ENCODE measurements around the gene EBI3.
"Not testable (repeated sequence)": the region's sequence is repeated elsewhere in the genome, so short reads cannot be mapped to it uniquely, and the experiment has no call there.

The EBI3 gene

GRCh38 chr19:4229179-4229931 is at the start of gene EBI3:
EBI3 (plus strand) TSS chr19:4229523; CDS start chr19:4229551, 28 bp downstream.
- DNase-seq = peak; percentile 44

DNA sequence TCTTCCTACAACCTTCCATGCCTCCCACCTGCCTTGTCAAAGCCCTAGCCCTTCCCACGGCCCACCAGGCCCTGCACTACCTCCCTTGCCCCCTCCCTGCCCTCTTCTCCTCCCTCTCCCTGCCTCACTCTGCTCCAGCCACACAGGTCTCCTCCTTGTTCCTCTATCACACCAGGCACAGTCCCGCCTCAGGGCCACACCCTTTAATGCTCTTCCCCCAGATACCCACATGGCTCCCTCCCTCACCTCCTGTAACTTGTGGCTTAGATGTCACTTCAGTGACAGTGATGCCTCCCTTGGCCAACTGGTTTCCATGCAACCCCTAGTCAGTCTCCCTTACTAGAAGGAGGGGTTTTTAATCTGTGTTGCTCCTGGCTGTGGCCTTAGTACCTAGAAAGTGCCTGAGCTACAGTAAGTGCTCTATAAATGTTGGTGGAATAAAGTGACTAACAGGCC is 48.2 kb upstream of the EBI3 start:
- no peak for DNase-seq

DNA sequence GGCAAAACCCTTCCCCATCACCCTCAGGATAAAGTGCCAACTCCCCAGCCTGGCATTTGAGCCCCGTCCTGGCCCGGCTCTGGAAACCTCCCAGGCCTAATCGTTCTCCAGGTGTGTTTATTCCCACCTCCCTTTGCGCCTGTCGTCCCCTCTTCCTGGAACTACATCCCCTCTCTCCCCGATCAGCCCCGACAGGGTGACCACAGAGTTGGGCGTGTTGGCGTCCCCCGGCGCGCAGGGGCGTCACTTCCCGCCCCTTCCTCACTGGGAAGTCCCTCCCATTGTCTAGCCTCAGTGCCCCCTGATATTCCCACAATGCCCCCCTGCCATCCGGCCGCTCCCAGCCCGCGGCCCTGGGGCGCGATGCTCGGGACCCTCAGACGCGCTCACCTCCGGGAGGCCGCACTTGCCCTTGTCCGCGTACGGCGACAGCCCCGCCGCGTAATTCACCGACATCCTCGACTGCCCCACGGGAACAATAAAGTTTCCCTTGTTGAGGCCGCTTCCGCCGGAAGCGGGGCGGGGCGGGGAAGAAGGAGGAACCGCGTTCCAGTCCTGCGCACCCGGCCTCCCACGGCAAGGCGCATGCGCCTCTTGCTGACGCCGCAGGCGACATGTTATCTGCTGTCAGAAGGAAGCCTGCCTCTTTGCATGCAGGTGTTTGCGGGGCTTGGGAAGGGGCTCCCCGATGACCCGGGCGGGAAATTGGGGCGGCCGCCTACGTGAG is 47.1 kb upstream of the EBI3 start, which contains the start of the genes ANKRD24 and SIRT6:
ANKRD24 (plus strand) TSS at position 606 of the 727 bp plus-strand sequence. CDS start 3,737 bp downstream, outside the sequence.
SIRT6 (minus strand) TSS at position 480 of the 727 bp plus-strand sequence; CDS start at position 456, 24 bp downstream.
- DNase-seq = peak; percentile 93

DNA sequence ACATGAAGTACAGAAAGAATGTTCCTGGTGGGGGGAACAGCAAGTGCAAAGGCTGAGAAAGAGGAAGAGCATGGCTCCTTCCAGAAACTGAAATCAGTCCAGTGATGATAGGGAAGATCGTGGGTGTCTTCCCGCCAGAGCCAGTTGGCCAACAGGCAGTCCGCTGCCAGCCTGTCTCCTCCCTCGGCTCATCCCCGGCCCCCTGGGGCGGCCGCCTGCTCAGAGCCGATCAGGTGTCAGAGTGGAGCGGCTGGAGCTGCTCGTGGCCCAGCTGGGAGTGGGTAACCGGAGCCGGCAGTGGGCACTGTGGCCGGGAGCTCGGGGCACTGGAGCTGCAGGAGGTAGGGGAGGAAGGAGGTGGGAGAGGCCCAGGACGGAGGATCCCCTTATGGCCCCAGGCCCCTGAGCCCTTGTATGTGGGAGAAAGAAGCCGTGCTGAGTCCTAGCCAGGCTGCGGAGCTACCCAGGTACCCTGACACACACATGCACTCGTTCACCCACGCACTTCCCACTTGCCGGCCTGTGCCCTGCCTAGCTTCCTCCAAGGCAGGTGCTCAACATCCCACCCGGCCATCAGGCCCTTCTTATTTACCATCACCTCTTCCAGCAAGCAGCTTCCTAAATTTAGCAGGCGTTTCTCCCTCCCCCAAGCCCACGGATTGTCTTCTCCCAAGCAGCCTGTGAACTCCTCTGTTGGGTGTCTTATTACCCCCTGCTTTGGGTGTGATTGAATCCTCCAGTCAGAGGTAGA is 45.2 kb upstream of the EBI3 start:
- no peak for DNase-seq

GRCh38 chr19:4184718-4185352 is 44.5 kb upstream of the EBI3 start:
- DNase-seq = no peak

GRCh38 chr19:4185413-4186086 is 43.8 kb upstream of the EBI3 start:
- no peak for DNase-seq

DNA sequence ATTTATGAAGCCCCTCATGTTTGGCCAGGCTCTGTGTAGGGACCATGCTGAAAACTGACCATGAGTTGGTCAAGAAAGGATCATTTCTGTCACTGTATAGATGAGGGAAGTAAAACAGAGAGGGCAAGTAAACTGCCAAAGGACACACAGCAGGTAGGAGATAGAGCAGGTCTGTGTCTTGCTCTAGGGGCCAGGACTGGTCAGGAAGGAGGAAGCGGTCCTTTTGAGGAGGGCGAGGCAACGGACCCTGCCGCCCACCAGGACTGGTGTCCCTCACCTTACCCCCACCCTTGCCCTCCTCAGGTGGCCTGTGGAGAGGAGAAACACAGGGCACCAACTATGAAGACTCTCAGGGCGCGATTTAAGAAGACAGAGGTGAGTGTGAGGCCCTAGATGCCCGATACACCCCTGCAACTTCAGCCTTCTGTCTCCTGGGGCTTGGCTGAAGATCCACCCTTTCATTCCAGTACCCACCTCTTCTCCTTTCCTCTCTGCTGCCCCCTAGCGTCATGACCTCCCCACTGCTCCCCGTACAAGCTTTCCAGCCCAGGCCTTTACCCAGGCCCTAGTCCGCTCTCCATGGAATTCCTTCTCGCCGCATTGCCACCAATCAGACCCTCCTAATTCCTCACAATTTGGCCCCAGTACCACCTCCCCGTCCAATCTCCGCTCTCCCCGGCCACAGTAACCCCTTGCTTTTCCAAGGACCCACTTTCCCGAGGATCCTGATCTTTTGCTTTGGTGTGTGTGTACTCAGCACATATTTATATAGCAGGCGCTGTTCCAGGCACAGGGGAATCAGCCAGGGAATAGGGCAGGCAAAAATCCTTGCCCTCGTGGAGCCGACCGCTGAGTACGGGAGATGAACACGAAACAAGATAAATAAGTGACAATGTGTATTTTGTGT is 43.0 kb upstream of the EBI3 start:
- peak; percentile 71 for DNase-seq

DNA sequence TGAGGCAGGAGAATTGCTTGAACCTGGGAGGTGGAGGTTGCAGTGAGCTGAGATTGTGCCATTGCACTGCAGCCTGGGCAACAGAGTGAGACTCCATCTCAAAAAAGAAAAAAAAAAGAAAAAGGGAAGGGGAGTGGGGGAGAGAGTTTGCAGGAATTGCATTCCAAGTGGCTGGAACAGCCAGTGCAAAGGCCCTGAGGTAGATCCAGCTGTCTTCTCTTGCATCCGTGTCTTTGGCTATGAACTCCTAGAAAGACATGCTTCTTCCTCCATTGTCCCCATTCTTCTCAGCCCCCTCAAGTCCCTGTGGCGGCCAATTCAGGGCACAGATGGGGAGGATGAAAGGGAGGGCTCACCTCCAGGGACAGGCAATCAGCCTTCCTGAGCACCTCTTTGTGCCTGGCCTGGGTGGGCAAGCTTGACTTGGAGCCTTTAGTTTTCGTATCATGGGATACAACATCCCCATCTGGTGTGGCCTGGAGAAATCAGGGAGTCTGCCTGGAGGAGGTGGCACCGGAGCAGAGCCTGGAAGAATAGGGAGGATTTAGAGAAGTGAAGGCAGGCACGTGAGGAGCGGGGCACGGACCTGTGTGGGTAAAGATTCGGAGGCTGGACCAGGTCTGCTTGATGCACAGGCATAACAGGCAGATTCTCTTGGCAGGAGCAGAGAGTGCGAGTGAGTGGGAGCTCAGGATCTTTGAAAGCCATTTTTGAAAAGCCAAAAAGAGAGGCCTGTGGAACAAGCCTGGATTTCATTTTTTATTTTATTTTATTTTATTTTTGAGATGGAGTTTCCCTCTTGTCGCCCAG is 41.8 kb upstream of the EBI3 start:
- no peak for DNase-seq

DNA sequence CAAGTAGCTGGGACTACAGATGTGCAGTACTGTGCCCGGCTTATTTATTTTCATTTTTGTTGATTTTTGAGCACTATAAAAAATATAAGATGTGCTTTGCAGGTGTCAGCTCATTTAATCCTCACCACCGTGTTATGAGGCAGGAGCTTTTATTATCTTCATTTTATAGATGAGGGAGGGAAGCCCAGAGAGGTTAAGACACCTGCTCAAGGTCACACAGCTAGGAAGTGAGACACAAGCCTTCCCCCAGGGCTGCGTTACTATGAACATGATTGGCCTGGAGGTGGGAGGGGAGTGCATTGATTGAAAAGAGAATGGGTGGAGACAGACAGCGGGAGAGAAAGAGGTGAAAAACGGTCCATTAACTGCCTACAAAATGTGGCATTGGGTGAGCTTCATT is 39.7 kb upstream of the EBI3 start:
- DNase-seq = no peak

DNA sequence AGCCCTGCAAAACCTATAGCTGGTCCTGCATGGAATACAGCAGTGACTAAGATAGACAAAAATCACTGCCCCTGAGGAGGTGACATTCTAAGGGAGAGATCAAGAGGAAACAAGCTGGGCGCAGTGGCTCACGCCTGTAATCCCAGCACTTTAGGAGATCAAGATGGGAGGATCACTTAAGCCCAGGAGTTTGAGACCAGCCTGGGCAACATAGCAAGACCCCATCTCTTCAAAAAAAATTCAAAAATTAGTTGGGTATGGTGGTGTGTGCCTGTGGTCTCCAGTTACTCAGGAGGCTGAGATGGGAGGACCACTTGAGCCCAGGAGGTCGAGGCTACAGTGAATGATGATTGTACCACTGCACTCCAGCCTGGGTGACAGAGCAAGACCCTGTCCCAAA is 36.8 kb upstream of the EBI3 start:
- DNase-seq = not testable (repeated sequence)

GRCh38 chr19:4194353-4194752 is 35.0 kb upstream of the EBI3 start:
- no peak for DNase-seq

GRCh38 chr19:4196009-4196408 is 33.3 kb upstream of the EBI3 start:
- DNase-seq = no peak

- DNase-seq = no peak
Observed at GRCh38 chr19:4196587-4197148, 32.7 kb upstream of the EBI3 start.

GRCh38 chr19:4197228-4197624 is 32.1 kb upstream of the EBI3 start:
- DNase-seq = no peak

DNA sequence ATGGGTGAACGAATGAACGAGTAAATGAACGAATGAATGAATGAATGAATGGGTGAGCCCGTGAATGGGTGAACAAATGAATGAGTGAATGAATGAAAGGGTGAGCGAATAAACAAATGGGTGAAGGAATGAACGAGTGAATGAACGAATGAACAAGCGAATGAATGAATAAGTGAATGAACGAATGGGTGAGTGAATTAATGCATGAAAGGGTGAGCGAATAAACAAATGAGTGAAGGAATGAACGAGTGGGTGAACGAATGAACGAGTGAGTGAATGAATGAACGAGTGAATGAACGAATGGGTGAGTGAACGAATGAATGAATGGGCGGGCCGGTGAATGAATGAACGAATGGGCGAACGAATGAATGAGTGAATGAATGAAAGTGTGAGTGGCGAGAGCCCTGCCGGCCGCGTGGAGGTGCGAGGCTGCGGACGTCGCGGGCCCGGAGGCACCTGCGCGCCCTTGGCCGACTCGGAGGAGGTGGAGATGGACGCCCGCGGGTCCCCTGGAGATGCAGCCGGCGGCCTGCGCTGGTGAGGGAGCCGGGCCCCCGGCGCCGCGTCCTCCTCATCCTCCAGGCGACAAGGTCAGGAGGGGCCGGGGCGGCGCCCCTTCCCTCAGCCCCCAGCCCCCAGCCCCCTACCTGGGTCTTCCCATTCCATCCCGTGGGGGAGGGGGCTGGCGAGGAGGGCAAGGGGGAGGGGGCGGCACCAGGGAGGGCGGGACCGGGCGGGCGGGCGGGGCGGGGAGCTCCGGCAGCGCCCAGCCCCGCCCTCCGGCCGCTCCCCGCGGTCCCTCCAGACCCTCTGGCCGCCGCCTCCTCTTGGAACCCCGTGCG is 31.5 kb upstream of the EBI3 start:
- no peak for DNase-seq

DNA sequence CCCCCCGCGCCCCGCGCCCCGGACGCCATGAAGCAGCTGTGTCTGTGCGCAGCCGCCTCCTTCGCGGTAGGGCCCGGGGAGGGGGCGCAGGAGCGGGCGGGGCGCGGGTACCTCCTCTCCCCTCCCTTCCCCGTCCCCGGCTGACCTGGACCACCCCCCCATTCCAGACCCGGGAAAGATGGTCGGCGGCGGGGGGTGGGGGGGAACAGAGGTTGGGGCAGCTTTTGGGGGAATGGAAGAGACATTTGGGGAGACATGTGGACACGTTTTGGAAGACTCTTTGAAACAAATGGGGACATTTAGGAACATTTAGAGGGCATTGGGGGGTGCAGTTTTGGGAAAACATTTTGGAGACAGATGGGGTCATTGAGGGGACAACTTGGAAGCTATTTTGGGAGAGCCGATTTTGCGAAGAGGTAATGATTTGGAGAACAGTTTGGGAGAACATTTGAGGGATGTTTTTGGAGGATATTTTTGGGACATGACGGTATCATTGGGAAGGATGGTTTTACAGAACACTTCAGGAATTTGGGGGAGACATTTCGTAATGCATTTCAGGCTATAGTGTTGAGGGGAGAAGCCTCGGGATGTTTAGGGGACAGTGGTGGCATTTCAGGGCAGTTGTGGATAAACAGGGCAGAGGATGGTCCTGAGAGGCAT is 30.7 kb upstream of the EBI3 start:
- no peak for DNase-seq

- no peak for DNase-seq
Observed at GRCh38 chr19:4199699-4200293, 29.5 kb upstream of the EBI3 start.
